Mesendoderm (in vitro differentiated cells): ENCODE data around the gene DGKI.

ENCODE experiments used
- DNase-seq: peaks from one replicate; pipeline ENCODE4 v3.0.0; 2013
- H2AK5ac ChIP-seq: 2 replicates; pipeline ENCODE4 v1.6.1; 2013; ENCODE audit warnings: low read length, inconsistent platforms
- H2BK120ac ChIP-seq: 2 replicates; pipeline ENCODE4 v1.6.1; 2013; ENCODE audit warnings: low read depth, mild to moderate bottlenecking, low read length, moderate library complexity, mixed read lengths
- H2BK15ac ChIP-seq: replicated peaks from 2 replicates; pipeline ENCODE4 v1.6.1; 2013; ENCODE audit warnings: low read depth, mild to moderate bottlenecking, moderate library complexity
- H2BK5ac ChIP-seq: 2 replicates; pipeline ENCODE4 v1.6.1; 2013; ENCODE audit warnings: low read length, inconsistent platforms
- H3K18ac ChIP-seq: 2 replicates; pipeline ENCODE4 v1.6.1; 2013; ENCODE audit warnings: mild to moderate bottlenecking, low read length, mixed read lengths
- H3K23ac ChIP-seq: one replicate; pipeline ENCODE4 v1.6.1; 2013; ENCODE audit warnings: low read length
- H3K27ac ChIP-seq: 2 replicates; pipeline ENCODE4 v1.5.1; 2013; ENCODE audit warnings: low read depth, mild to moderate bottlenecking, inconsistent platforms, low read length, moderate library complexity
- H3K27me3 ChIP-seq: 2 replicates; pipeline ENCODE4 v1.6.1; 2013; ENCODE audit warnings: low read length, control low read depth, mild to moderate bottlenecking, inconsistent platforms; ENCODE audit not compliant: insufficient read depth, poor library complexity
- H3K36me3 ChIP-seq: 2 replicates; pipeline ENCODE4 v1.6.1; 2013; ENCODE audit warnings: low read length, inconsistent platforms; ENCODE audit not compliant: control insufficient read depth, insufficient read depth
- H3K4ac ChIP-seq: one replicate; pipeline ENCODE4 v1.6.1; 2013; ENCODE audit warnings: low read depth, mild to moderate bottlenecking, low read length, moderate library complexity
- H3K4me1 ChIP-seq: 2 replicates; pipeline ENCODE4 v1.6.1; 2013; ENCODE audit warnings: low read depth, low read length, inconsistent platforms; ENCODE audit not compliant: control insufficient read depth
- H3K4me2 ChIP-seq: 2 replicates; pipeline ENCODE4 v1.6.1; 2013; ENCODE audit warnings: low read length
- H3K4me3 ChIP-seq: 2 replicates; pipeline ENCODE4 v1.5.1; 2013; ENCODE audit warnings: mild to moderate bottlenecking, low read length
- H3K56ac ChIP-seq: one replicate; pipeline ENCODE4 v1.6.1; 2013; ENCODE audit warnings: low read length
- H3K79me1 ChIP-seq: 2 replicates; pipeline ENCODE4 v1.6.1; 2013; ENCODE audit warnings: low read length, inconsistent platforms
- H3K79me2 ChIP-seq: 2 replicates; pipeline ENCODE4 v1.6.1; 2013; ENCODE audit warnings: mild to moderate bottlenecking, low read length; ENCODE audit not compliant: control insufficient read depth, insufficient read depth
- H3K9ac ChIP-seq: 2 replicates; pipeline ENCODE4 v1.6.1; 2013; ENCODE audit warnings: low read length, inconsistent platforms
- H4K5ac ChIP-seq: one replicate; pipeline ENCODE4 v1.6.1; 2013; ENCODE audit warnings: low read length
- H4K8ac ChIP-seq: one replicate; pipeline ENCODE4 v1.6.1; 2013; ENCODE audit warnings: low read depth, mild to moderate bottlenecking, control low read depth, low read length, moderate library complexity
- WGBS: extraction: QIAGEN DNeasy Blood & Tissue Kit; methylation state at CpG from one replicate; pipeline ENCODE4 v1.1.7; 2013; ENCODE audit warnings: low lambda C conversion rate, missing lambda C conversion rate; ENCODE audit not compliant: insufficient coverage; ENCODE audit errors: extremely low coverage; 5-methylcytosine and 5-hydroxymethylcytosine counted together

DGKI gene

DNA sequence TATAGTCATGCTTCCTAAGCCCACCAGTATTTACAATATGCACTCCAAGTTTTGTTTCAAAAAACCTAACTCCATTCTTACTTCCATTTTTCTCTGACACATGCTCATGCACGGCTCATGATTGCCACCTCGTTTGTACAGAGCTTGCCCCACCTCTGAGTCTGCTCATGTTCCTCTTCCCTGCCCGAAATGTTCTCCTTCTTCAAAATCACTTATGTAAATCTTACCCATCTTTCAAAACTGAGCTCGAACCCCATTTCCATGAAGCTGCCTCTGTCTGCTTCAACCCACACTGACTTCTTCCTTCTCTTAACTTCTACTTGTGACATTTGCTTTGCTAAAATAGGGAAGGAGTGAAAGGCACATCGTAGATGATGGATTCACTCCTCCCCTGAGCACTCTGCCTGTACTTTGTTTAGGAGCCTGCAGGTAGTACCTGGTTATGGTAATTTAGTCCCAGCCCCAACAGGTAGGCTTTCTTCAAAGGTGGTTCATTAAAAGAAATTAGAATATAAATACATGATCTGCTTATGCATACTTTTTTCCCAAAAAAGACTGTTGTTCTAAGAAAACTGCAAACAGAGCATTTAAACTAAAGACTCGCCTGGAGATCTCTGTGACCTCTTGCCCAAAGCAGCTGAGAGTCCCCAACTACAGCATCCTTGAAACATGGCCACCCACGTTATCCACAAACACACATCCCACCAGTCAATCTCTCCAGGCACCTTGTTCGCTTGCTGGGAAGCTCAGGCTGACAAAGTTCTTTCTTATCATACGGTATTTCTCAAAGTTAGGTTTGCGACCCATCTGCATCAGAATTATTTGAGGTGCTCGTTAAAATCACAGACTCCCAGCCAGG, 172.0 kb downstream of the DGKI start:
- Histone ChIP-seq H4K5ac (no peak overlapping the region), H3K23ac (no peak overlapping the region), H3K4me1 (no peaks in the 10 kb centered on the region), H3K27ac (no peak overlapping the region), H3K36me3 (no peaks in the 10 kb centered on the region), H3K4ac (no peak overlapping the region), H3K18ac (no peak overlapping the region), H3K9ac (no peak overlapping the region), H4K8ac (no peak overlapping the region), H2AK5ac (no peak overlapping the region), H3K4me2 (no peak overlapping the region), H3K27me3 (no peaks in the 10 kb centered on the region), H3K56ac (no peak overlapping the region), H3K79me2 (no peaks in the 10 kb centered on the region), H3K79me1 (no peaks in the 10 kb centered on the region), H2BK120ac (no peak overlapping the region), H2BK15ac (no peak overlapping the region), H2BK5ac (no peak overlapping the region), H3K4me3 (no peak overlapping the region)
- no CpG with 5 or more reads among the region's 11 CpGs for WGBS
- DNase-seq = no peak

DNA sequence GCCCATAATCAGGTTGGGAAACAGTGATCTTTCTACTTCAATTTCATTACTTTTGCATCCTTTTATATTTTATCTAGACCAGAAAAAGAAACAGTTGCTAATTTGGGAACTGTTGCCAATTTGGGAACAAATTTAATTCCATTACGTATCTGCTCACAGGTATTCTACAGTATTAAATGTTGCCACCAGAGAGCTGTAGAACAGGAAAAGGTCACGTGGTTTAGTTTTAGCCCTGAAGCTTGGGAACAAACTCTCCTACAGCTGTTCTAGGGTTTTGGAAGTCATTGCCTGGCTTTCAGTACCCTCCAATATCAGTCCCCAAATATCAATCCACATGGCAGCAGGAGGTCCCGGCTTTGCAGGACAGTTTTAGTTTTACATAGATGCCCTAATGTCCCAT, 172.7 kb downstream of the DGKI start:
- H2BK5ac ChIP-seq = no peak overlapping the region
- no peak overlapping the region for H4K5ac ChIP-seq
- no peak overlapping the region for H4K8ac ChIP-seq
- no peaks in the 10 kb centered on the region for H3K4me1 ChIP-seq
- no peak overlapping the region for H2BK120ac ChIP-seq
- H3K56ac ChIP-seq = no peak overlapping the region
- H3K4me3 ChIP-seq = no peak overlapping the region
- H3K27ac ChIP-seq = no peak overlapping the region
- no peaks in the 10 kb centered on the region for H3K36me3 ChIP-seq
- WGBS = no CpG with 5 or more reads among the region's 3 CpGs
- no peak overlapping the region for H3K23ac ChIP-seq
- H2BK15ac ChIP-seq = no peak overlapping the region
- no peaks in the 10 kb centered on the region for H3K79me1 ChIP-seq
- DNase-seq = no peak
- H3K79me2 ChIP-seq = no peaks in the 10 kb centered on the region
- no peak overlapping the region for H3K18ac ChIP-seq
- H3K9ac ChIP-seq = no peak overlapping the region
- no peak overlapping the region for H2AK5ac ChIP-seq
- H3K4ac ChIP-seq = no peak overlapping the region
- no peak overlapping the region for H3K4me2 ChIP-seq
- no peaks in the 10 kb centered on the region for H3K27me3 ChIP-seq

DNA sequence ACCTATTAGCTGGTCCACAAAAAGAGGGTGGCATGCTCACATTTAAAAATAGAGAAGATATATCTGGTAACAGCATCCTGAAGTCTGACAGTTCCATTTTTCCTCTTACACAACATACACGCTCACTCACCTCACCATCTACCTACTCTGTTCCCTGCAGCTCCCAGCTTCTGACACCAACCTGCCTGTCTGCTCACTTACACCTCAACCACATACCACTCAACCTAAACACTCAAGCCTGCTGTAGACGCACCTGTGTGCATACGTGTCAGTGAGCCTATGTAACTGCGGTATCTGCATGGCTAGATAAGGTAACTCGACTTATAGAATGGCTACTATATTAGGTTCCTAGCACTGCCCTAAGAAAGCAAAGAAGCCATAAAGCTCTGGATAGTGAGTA, 174.9 kb downstream of the DGKI start:
- no peak overlapping the region for H2BK120ac ChIP-seq
- H3K27me3 ChIP-seq = no peaks in the 10 kb centered on the region
- H3K4me1 ChIP-seq = no peaks in the 10 kb centered on the region
- no peak overlapping the region for H3K4me3 ChIP-seq
- H2BK15ac ChIP-seq = no peak overlapping the region
- WGBS = no CpG with 5 or more reads among the region's 5 CpGs
- H3K23ac ChIP-seq = no peak overlapping the region
- H2AK5ac ChIP-seq = no peak overlapping the region
- H3K9ac ChIP-seq = no peak overlapping the region
- H3K18ac ChIP-seq = no peak overlapping the region
- H3K27ac ChIP-seq = no peak overlapping the region
- no peak overlapping the region for H3K4ac ChIP-seq
- no peaks in the 10 kb centered on the region for H3K36me3 ChIP-seq
- no peak for DNase-seq
- no peaks in the 10 kb centered on the region for H3K79me1 ChIP-seq
- no peak overlapping the region for H2BK5ac ChIP-seq
- H3K4me2 ChIP-seq = no peak overlapping the region
- no peak overlapping the region for H3K56ac ChIP-seq
- no peak overlapping the region for H4K5ac ChIP-seq
- H3K79me2 ChIP-seq = no peaks in the 10 kb centered on the region
- no peak overlapping the region for H4K8ac ChIP-seq

DNA sequence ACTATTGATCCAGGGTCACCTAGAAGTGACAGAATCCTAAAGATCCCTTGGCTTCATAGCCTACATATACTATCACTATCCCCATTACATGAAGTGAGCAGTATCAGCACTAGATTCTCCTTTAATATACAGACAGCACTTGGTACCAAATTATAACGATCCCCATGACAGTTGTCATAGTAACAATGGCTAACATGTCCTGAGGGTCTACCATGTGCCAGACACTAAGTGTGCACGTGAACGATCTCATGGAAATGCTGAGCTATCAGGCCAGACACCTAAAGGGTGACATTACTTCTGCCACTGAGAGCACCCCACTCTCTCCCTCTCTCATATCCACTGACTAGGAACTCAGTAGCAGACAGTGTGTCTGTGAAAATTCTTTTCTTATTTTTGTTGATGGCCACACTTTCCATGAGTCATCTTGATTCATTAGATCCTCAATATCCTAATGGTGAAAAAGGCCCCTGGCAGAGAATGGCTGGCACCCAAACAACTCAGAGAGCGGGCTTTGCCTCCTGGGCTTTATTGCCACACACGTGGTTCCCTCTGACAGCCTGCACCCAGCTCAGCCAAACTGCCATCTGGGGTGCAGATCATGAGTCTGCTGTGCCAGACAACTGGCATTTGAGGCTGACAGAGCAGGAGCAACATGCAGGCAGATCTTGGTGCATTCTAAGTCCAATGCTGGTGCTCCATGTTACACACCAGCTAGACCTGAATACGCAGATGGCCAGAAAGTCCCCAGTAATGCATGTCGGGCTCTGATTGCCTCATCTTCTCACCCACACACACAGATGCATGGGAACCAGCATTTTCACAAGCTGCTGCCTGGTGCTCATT, 176.3 kb downstream of the DGKI start:
- Histone ChIP-seq H3K4me2 (no peak overlapping the region), H2BK15ac (no peak overlapping the region), H3K4me1 (no peaks in the 10 kb centered on the region), H4K5ac (no peak overlapping the region), H2AK5ac (no peak overlapping the region), H2BK5ac (no peak overlapping the region), H3K27me3 (no peaks in the 10 kb centered on the region), H3K56ac (no peak overlapping the region), H3K4me3 (no peak overlapping the region), H3K18ac (no peak overlapping the region), H3K79me1 (no peaks in the 10 kb centered on the region), H3K79me2 (no peaks in the 10 kb centered on the region), H3K4ac (no peak overlapping the region), H4K8ac (no peak overlapping the region), H2BK120ac (no peak overlapping the region), H3K9ac (no peak overlapping the region), H3K27ac (no peak overlapping the region), H3K23ac (no peak overlapping the region), H3K36me3 (no peaks in the 10 kb centered on the region)
- WGBS = no CpG with 5 or more reads among the region's 7 CpGs
- DNase-seq = no peak

DNA sequence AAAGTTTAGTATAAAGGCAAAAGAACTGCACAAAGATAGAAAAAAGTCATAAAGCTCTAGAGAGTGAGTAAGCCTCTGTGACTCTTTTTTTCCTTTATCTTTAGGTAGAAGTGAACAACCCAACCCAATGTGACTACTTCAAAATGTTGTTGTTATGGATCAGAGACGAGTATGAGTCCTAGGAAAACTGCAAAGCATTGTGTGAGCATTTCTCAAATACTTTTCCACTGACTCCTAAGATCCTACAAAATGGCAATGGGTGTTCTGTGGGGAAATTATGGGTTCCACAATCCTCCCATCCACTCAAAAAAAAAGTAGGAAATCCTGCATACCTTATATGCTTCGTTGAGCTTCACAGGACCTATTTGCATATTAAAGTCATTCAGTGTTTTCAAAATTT, 177.1 kb downstream of the DGKI start:
- H3K18ac ChIP-seq = no peak overlapping the region
- no peak overlapping the region for H3K4me2 ChIP-seq
- H3K27me3 ChIP-seq = no peaks in the 10 kb centered on the region
- H2BK120ac ChIP-seq = no peak overlapping the region
- no peak overlapping the region for H3K4me3 ChIP-seq
- WGBS = no CpG with 5 or more reads among the region's 2 CpGs
- H3K23ac ChIP-seq = no peak overlapping the region
- no peak overlapping the region for H3K27ac ChIP-seq
- no peak overlapping the region for H2BK15ac ChIP-seq
- H3K9ac ChIP-seq = no peak overlapping the region
- no peak overlapping the region for H3K56ac ChIP-seq
- H2AK5ac ChIP-seq = no peak overlapping the region
- no peak for DNase-seq
- H4K8ac ChIP-seq = no peak overlapping the region
- no peaks in the 10 kb centered on the region for H3K36me3 ChIP-seq
- no peak overlapping the region for H2BK5ac ChIP-seq
- no peak overlapping the region for H4K5ac ChIP-seq
- no peaks in the 10 kb centered on the region for H3K79me2 ChIP-seq
- H3K79me1 ChIP-seq = no peaks in the 10 kb centered on the region
- no peak overlapping the region for H3K4ac ChIP-seq
- no peaks in the 10 kb centered on the region for H3K4me1 ChIP-seq
